ENCODE results near the gene CLINT1. TPM values are rescaled to one million over a fixed set of nuclear protein-coding genes. Genes with fewer than 3 reads are reported as not detected.
"Not testable (repeated sequence)": the region's sequence is repeated elsewhere in the genome, so short reads cannot be mapped to it uniquely, and the experiment has no call there.

CLINT1 gene
- total and polyA plus RNA-seq, 2 of the 13 experiments (the other 11 are each of a cell fraction or from before 2014, with no cell fraction given): 64.0 to 104 TPM

GRCh38 chr5:157885051-157885450 lies 26.1 kb upstream of the CLINT1 start:
- H3K9ac ChIP-seq (ENCODE audit: insufficient read depth, low read depth, low read length); in situ Hi-C loops (cut with HindIII; ENCODE audit: extremely low pct_ligation_motif_present, low pct_unique_long_range_greater_than_20kb); H3K79me2 ChIP-seq (ENCODE audit: insufficient read depth, low read length); CTCF ChIA-PET (ENCODE audit: low intra/inter-chr PET ratio, low total read pairs); H3K9me3 ChIP-seq (ENCODE audit: low read length); H3K4me2 ChIP-seq (ENCODE audit: low read depth, low read length); FAIRE-seq; intact Hi-C loops (cut with micrococcal nuclease; ENCODE audit: unreplicated experiment); H3K36me3 ChIP-seq (replicated peaks in 1 of 2; ENCODE audit: control insufficient read depth in 1 of 2, insufficient read depth in 2 of 2, low read length in 2 of 2); H3K27me3 ChIP-seq (ENCODE audit: control insufficient read depth in 1 of 2, insufficient read depth in 2 of 2, low read length in 2 of 2); ATAC-seq; POLR2A ChIA-PET; DNase-seq (ENCODE audit: low spot score); H4K20me1 ChIP-seq (ENCODE audit: insufficient read depth, low read length); H2AFZ ChIP-seq (ENCODE audit: low read length); BruUV-seq (replicated peaks); H3K4me3 ChIP-seq (replicated peaks in 1 of 3; ENCODE audit: insufficient read depth in 1 of 3, low read depth in 2 of 3, low read length in 3 of 3); H3K27ac ChIP-seq (ENCODE audit: extremely low read length, insufficient read depth, low read length); H3K4me1 ChIP-seq (ENCODE audit: insufficient read depth, low read length): not testable (repeated sequence)
- 9% methylated on average over 1 of the region's 1 CpG for WGBS (ENCODE audit: low lambda C conversion rate)

DNA sequence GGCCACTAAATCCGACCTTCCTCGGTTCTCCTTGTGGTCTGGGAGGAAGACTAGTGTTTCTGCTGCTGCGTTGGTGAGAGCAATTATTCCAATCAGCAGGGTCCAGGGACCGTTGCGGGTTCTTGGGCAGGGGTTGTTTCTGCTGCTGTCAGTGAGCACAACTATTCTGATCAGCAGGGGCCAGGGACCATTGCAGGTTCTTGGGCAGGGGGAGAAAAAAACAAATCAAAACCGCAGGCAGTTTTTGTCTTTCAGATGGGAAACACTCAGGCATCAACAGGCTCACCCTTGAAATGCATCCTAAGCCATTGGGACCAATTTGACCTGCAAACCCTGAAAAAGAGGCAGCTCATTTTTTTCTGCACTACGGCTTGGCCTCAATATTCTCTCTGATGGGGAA lies 22.6 kb upstream of the CLINT1 start:
- H4K20me1 ChIP-seq (ENCODE audit: insufficient read depth, low read length); H3K4me1 ChIP-seq (ENCODE audit: insufficient read depth, low read length); POLR2A ChIA-PET; H2AFZ ChIP-seq (ENCODE audit: low read length); H3K9ac ChIP-seq (ENCODE audit: insufficient read depth, low read depth, low read length); H3K79me2 ChIP-seq (ENCODE audit: insufficient read depth, low read length); CTCF ChIA-PET (ENCODE audit: low intra/inter-chr PET ratio, low total read pairs); DNase-seq (ENCODE audit: low spot score); intact Hi-C loops (cut with micrococcal nuclease; ENCODE audit: unreplicated experiment); H3K27ac ChIP-seq (ENCODE audit: extremely low read length, insufficient read depth, low read length); H3K4me3 ChIP-seq (replicated peaks in 1 of 3; ENCODE audit: insufficient read depth in 1 of 3, low read depth in 2 of 3, low read length in 3 of 3); ATAC-seq; FAIRE-seq; BruUV-seq (replicated peaks); H3K4me2 ChIP-seq (ENCODE audit: low read depth, low read length); in situ Hi-C loops (cut with HindIII; ENCODE audit: extremely low pct_ligation_motif_present, low pct_unique_long_range_greater_than_20kb); H3K27me3 ChIP-seq (ENCODE audit: control insufficient read depth in 1 of 2, insufficient read depth in 2 of 2, low read length in 2 of 2); H3K36me3 ChIP-seq (replicated peaks in 1 of 2; ENCODE audit: control insufficient read depth in 1 of 2, insufficient read depth in 2 of 2, low read length in 2 of 2); H3K9me3 ChIP-seq (ENCODE audit: low read length): not testable (repeated sequence)
- WGBS (ENCODE audit: low lambda C conversion rate): 33% methylated on average over 7 of the region's 7 CpGs

DNA sequence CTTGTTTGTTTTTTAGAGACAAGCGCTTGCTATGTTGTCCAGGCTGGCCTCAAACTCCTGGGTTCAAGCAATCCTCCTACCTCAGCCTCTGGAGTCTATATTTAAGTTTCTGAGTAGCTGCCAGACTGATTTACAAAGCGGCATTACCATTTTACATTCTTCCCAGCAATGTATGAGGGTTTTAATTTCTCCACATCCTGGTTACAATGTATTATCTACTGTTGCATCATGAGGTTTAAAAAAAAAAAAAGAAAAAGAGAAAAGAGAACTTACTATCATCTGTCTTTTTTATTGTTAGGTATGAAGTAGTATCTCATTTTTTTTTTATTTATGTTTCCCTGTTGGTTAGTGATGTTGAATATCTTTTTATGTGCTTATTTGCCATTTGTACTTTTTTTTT lies 18.9 kb upstream of the CLINT1 start:
- intact Hi-C loops (cut with micrococcal nuclease; ENCODE audit: unreplicated experiment): no loop called here
- no peak overlapping the region for H3K27ac ChIP-seq (ENCODE audit: extremely low read length, insufficient read depth, low read length)
- DNase-seq (ENCODE audit: low spot score) (no peak), ATAC-seq (no peak), FAIRE-seq (no peak)
- no peak overlapping the region for H3K4me3 ChIP-seq (replicated peaks in 1 of 3; ENCODE audit: insufficient read depth in 1 of 3, low read depth in 2 of 3, low read length in 3 of 3)
- H3K4me1 ChIP-seq (ENCODE audit: insufficient read depth, low read length): no peaks in the 10 kb centered on the region
- ChIA-PET POLR2A (no interaction called here), CTCF (ENCODE audit: low intra/inter-chr PET ratio, low total read pairs) (no interaction called here)
- no peak overlapping the region for H3K4me2 ChIP-seq (ENCODE audit: low read depth, low read length)
- WGBS (ENCODE audit: low lambda C conversion rate): 34% methylated on average over 2 of the region's 2 CpGs
- H3K79me2 ChIP-seq (ENCODE audit: insufficient read depth, low read length): no peaks in the 10 kb centered on the region
- H3K9me3 ChIP-seq (ENCODE audit: low read length): no peaks in the 10 kb centered on the region
- H2AFZ ChIP-seq (ENCODE audit: low read length): no peak overlapping the region
- in situ Hi-C loops (cut with HindIII; ENCODE audit: extremely low pct_ligation_motif_present, low pct_unique_long_range_greater_than_20kb): no loop called here
- H3K36me3 ChIP-seq (replicated peaks in 1 of 2; ENCODE audit: control insufficient read depth in 1 of 2, insufficient read depth in 2 of 2, low read length in 2 of 2): no peaks in the 10 kb centered on the region
- H3K27me3 ChIP-seq (ENCODE audit: control insufficient read depth in 1 of 2, insufficient read depth in 2 of 2, low read length in 2 of 2): no peaks in the 10 kb centered on the region; a peak in 1 of 5 replicates
- no peak overlapping the region for H3K9ac ChIP-seq (ENCODE audit: insufficient read depth, low read depth, low read length)
- H4K20me1 ChIP-seq (ENCODE audit: insufficient read depth, low read length): no peaks in the 10 kb centered on the region
- no TSS peak for BruUV-seq (replicated peaks)
- no peak for TF ChIP-seq ZNF644 (CRISPR knock-in tag; IDR thresholded peaks at IDR 0.05; ENCODE audit: low read depth)
- TF ChIP-seq CAMTA2 (CRISPR knock-in tag; IDR thresholded peaks at IDR 0.05; ENCODE audit: borderline replicate concordance): no peak
- TF ChIP-seq ZNF615 (CRISPR knock-in tag; IDR thresholded peaks at IDR 0.05; ENCODE audit: borderline replicate concordance): no peak
- TF ChIP-seq NFYB (CRISPR knock-in tag; IDR thresholded peaks at IDR 0.05): no peak
- no peak for TF ChIP-seq AGO2 (optimal IDR thresholded peaks at IDR 0.05; ENCODE audit: low read depth, low read length)
- TF ChIP-seq CHCHD3 (CRISPR knock-in tag; IDR thresholded peaks at IDR 0.05): no peak
- no peak for TF ChIP-seq LRRFIP1 (CRISPR knock-in tag; conservative IDR thresholded peaks at IDR 0.05)
- TF ChIP-seq PLRG1 (conservative IDR thresholded peaks at IDR 0.05): no peak
- no peak for TF ChIP-seq HHEX (CRISPR knock-in tag; IDR thresholded peaks at IDR 0.05)
- TF ChIP-seq, protein P1, sequence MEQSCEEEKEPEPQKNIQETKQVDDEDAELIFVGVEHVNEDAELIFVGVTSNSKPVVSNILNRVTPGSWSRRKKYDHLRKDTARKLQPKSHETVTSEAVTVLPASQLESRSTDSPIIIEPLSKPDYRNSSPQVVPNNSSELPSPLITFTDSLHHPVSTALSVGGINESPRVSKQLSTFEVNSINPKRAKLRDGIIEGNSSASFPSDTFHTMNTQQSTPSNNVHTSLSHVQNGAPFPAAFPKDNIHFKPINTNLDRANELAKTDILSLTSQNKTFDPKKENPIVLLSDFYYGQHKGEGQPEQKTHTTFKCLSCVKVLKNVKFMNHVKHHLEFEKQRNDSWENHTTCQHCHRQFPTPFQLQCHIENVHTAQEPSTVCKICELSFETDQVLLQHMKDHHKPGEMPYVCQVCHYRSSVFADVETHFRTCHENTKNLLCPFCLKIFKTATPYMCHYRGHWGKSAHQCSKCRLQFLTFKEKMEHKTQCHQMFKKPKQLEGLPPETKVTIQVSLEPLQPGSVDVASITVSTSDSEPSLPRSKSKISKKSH (CRISPR knock-in tag; IDR thresholded peaks at IDR 0.05; ENCODE audit: borderline replicate concordance): no peak

Measured in HepG2 (cell line).